Measurements from ENCODE around the gene SMLR1. TPM values are rescaled to one million over a fixed set of nuclear protein-coding genes. Genes with fewer than 3 reads are reported as not detected.
"Not testable (repeated sequence)": the region's sequence is repeated elsewhere in the genome, so short reads cannot be mapped to it uniquely, and the experiment has no call there.

The SMLR1 gene
- not detected in 2 replicates for total RNA-seq

DNA sequence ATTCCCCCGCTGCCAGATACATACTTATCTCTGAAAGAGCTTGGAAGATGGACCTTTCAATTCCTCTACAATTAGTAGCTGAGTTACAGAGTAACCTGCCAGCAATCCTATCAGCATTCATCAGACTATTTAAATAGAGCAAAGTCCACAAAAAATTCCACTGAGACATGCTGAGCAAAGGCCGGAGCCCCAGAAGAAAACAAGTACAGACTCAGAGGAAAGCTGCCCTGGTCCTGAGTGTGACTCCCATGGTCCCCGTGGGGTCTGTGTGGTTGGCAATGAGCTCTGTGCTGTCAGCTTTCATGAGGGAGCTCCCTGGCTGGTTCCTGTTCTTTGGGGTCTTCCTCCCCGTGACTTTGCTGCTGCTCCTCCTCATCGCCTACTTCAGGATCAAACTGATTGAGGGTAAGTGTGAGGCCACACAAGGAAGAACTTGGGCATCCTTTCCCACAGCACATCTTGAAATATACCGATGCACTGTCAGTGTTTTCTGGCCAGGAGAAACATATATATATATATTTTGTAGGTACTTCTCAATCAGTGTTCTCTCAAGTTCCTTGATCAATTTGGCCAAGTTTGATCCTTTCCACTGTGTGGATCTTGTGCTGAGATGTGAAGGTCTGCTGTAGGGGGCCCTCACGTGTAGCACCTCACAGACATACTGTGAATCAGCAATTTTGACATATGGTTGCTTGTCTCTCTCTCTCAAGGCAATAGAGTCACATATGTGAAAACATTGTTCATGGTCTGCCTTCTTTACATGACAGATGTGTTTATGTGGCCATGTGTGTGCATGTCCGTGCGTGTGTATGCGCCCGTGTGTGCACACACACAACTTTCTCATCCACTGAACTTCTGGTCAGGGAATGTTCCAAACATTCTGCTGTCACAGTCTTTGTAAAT lies at the start of gene SMLR1:
Gene SMLR1 (plus strand): TSS at position 160 of the 903 bp plus-strand sequence. CDS start 8 bp downstream, at position 168.
- intact Hi-C loops (cut with micrococcal nuclease), result no loop called here

DNA sequence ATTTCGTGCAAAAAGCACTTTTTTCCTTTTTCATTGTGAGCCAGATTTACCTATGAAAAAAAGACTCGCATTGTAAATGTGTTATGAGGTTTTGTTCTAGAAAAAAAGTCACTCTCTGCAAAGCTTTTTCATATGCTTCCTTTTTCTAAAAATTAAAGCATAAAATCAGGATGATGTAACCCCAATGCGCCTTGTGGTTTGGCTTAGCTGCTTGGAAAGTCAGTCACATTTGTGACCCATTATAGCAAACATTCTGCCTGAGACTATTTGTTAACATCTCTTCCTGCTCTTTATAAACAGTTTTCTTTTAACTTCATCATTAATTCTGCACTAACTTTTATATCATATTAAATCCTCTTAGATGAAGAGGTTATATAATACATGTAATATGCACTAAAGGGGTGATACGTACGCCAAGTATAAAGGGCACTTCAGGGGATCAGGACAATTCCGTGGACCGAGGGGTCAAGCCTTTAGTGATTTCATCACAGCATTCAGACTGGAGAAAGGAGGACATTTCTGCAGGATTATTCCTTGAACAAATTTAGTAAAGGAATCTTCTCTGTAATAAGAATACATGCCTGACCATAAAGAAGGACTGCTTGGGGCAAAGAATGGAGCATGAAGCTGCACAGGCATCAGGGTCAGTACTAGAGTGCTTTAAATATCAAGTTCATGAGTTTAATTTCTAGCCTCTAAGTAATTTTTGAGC lies 48.1 kb upstream of the SMLR1 start:
- intact Hi-C loops (cut with micrococcal nuclease), result no loop called here

DNA sequence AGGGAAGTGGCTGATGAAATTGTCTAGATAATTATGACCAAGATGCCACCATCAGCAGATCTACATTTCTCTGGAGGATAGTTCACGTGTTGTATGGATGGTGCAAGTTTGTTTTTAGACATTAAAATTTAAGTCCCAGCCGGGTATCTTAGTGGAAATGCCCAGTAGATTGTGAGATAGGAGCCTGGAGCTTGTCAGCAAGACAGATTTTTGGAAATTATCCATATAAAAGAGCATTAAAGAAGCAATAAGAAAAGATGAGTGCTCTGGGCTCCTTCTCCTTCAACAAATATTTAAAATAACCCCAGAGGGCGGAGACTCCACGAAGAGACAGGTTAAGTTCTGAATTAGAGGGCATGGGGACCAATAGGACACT lies 47.6 kb upstream of the SMLR1 start:
- intact Hi-C loops (cut with micrococcal nuclease), result no loop called here

DNA sequence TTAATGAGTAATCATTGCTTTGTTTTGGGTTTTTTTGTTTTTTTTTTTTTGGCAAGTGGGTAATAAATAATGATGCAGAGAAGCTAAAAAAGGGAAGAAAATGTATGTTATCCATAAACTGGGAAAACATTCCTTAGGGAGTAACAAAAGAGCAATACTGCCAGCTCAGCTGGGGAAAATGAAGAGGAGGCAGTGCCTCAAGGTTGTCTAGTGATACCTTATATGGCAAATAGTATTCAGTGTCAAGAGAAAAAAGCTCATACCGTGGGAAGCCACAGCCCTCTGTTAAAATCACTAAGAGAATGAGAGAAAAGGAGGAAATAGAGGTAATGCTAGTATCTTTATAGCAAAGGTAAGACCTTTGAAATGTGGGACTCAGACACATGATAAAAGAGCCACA lies 47.1 kb upstream of the SMLR1 start:
- intact Hi-C loops (cut with micrococcal nuclease), result no loop called here

DNA sequence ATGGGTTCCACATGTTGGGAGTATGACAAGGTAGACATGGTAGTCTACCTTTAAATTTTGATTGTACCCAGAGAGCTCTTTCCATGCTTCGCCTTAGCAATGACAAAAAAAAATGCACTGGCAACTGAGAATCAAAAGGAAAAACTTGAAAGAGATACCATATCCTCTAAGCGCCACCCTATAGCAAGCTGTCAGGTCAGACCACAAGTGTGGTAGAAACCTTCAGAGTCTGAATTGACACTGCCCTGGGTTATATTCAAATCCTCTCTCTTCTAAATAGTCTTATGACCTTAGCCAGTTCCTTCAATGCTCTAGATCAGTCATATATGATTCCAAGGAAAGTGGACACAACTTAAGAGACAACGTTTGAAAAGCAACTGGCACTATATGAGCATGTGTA lies 45.6 kb upstream of the SMLR1 start:
- intact Hi-C loops (cut with micrococcal nuclease), result no loop called here

DNA sequence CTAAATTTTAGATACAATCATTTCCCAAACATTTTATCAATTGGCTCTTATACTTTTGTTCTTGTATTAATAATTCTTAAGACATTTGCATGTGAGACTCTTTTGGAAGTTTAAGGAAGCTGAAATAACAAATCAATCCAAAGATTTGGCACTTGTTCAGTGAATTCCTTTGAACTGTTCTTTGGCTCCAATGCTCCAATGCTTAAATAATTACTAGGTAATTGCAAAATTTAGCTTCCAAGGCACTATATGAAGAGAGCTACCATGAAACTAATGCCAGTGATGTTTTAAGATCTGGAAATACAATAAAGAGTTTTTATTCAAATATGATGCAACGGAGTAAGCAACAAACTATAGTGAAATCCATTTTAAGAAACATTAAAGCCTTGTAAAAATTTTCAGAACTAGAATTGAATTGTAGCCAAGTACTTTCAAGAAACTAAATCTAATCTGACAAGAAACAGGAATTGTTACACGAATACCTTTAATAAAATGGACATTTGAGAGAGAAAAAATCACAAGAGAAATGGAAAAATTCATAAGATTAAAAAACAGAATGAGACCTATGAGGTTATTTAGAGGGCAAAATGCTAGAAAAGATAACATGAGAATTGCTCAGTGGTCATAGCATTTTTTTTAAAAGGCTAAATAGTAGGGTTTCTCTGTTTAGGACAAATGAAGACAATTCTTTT lies 43.6 kb upstream of the SMLR1 start:
- intact Hi-C loops (cut with micrococcal nuclease), result no loop called here

DNA sequence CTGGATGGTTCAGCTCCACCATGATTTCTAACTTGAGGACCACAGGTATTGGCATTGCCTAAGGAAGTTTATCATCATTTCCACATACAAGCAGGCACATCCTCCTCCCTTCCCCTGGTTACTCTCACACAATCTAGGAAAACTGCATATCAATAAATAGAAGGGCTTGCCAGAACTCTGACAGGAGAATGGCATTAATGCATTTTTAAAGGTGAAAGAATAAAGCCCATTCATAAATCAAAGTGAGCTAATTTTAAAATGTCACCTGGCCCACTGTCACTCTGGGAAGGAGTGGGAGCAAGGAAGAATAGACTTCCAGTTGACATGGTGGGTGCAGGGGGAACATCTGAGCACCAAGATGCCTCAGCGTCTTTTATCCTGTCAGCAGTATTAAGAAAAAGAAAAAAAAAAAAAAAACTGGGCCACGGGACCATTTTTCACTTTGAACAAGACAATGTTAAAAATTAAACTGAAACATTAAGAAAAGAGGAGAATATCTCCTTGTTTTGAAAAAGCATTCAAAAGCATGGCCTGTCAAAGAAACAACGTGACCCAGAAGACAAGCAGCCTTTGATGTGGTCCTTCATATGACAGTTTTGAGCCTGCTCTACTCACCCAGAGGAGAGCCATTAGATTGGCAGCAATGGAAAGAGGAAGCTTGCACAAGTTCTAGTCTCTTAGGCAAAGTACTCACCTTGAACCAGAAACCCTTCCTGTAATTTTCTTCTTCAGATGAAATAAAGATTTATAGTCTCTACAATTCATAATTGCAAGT lies 39.3 kb upstream of the SMLR1 start:
- intact Hi-C loops (cut with micrococcal nuclease), result no loop called here

DNA sequence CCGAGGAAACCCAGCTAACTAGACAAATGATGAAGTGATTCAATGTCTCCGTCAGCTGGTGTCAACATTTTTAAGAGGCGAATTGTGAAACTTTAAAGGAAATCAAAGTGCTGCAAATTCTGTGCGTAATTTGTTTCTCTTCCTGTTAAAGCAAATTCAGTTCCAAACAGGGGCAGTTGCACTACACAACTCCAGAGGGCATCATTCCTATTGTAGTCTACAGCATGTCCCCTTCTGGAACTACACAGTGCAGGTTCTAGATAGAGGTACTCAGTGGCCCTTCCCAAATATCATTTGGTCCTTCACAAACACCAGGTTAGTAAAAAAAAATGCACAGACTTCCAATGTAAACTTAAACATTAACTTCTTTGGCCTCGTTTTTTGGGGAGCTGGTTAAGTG lies 38.3 kb upstream of the SMLR1 start:
- intact Hi-C loops (cut with micrococcal nuclease), result no loop called here

DNA sequence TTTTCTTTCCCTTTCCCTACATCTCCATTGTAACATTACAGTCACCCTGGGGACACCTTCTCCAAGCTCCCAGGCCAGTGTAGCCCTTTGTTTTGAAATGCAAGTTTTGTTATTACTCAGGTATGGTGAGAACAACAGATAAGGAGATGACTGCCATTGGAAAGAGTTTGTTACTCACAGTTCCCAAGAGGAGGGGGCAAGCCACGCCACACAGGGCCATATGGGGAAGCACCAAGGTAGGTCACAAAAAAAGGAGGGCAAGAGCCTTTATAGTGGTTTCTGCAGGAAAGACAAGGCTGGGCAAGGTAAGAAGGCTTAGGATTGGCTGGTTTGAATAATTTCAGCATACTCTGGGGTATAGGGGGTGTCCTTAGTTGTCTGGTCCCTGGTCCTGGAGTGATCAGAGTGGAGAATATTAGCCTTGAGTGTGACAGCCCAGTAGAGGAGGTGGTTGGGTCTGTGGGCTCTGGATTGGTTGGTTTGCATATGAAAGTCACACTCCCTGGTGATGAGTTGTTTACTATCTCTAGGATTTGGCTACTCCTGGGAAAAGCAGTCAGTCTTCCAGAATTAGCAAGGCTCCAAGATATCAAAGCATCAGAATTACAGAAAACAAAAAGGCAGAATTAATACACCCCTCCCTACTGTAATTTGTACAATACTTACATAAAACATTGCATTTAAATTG lies 33.1 kb upstream of the SMLR1 start:
- intact Hi-C loops (cut with micrococcal nuclease), result no loop called here

DNA sequence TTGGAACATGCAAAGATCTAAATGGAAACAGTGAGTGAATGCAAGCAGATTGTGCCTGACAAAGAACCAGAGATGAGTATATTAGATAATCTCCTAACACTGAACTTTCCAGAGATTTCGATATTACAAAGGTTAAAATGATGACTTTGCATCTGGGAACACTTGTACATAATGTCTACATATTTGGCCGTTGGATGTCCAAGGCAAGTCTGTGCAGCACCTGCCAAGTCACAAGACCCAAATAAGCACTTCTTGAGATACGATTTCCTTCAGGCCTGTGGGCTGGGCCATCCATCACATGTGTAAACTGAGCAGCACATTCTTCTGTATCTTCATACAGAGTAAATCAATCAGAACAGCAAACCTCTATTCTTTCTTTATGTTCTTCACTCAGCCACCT lies 32.5 kb upstream of the SMLR1 start:
- intact Hi-C loops (cut with micrococcal nuclease), result no loop called here

DNA sequence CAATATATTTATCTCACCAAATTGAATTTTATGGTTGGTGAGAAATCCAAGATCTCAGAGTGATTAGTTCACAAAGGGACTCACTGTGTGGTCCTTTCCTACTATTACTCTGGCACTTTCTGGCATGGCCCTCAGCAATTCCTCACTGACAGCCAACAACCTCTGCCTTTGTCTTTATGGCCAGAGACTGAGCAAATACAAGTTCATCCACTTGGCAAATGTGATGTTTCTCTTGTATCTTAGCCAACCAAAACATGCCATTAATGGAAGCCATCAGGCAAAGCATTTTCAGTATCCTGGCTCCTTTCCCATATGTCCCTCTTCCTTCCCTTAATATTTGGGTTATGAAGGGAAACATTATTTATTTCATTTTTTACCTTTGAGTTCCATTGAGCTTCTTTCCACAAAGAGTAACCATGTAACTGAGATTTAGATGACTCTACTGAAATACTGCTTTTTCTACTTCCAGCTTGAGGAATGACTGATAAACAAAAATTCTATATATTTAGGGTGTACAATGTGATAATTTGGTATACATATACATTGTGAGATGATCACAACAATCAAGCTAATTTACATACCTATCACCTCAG lies 30.8 kb upstream of the SMLR1 start:
- intact Hi-C loops (cut with micrococcal nuclease), result no loop called here

DNA sequence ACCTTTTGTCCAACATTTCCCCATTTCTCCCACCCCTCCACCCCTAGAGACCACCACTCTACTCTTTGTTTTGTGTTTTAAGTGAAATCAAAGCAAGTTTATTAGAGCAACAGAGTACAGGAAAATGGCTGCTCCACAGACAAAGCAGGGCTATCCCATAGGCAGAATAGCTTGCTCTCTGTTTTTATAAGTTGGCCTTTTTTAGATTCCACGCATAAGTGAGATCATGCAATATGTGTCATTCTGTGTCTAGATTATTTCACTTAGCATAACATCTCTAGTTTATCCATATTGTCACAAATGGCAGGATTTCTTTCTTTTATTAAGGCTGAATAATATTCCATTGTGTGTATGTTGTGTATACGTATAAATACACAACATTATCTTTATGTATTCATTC lies 30.1 kb upstream of the SMLR1 start:
- intact Hi-C loops (cut with micrococcal nuclease), result no loop called here

DNA sequence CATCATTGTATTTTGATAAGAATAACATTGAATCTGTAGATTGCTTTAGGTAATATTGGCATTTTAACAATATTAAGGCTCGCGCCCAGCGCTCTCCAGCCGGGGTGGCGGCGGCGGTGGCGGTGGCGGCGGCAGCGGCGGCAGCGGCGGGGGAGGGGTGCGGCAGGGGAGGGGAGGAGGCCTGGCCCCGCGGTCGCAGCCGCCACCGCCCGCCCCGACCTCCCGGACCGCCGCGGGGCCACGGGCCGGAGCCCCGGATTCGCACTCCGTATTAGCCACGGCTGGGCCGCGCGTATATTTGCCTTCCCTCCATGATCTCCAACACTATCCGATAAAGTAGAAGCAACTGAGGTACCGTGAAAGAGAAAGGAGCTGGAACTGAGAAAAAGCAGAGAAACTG lies 25.8 kb upstream of the SMLR1 start:
- intact Hi-C loops (cut with micrococcal nuclease), result not testable (repeated sequence)

DNA sequence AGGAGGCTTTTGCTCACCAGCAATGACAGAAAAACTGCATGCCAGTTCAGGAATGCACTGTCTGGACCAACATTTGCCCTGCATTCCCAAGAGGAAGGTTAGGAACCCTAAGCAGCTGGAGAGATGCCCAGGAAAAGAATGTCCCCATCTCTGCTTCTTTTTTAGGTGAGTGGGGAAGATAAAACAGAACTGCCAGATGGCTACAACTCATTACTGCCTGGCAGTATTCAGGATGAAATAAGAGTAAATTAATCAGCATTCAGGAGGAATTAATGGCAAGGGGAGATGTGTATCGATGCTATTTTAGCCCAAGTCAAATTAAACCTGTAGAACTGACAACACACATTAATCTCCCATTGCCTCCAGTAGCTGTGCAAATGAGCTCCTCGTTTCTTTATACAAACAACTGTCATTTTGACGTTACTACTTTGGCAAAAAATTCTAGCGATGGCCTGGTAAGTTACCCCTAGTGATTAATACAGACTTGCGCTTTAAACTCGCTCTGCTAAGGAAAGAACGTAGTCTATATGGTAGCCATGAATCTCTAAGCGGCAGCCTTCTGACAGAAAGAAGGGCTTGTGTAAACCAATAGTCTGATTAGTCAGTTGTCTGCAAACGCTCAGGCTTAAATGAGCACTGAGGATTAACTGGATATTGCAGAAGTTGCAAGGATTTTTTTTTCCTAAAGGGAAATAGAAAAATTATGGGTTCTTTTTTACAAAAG lies 16.7 kb upstream of the SMLR1 start:
- intact Hi-C loops (cut with micrococcal nuclease), result no loop called here

DNA sequence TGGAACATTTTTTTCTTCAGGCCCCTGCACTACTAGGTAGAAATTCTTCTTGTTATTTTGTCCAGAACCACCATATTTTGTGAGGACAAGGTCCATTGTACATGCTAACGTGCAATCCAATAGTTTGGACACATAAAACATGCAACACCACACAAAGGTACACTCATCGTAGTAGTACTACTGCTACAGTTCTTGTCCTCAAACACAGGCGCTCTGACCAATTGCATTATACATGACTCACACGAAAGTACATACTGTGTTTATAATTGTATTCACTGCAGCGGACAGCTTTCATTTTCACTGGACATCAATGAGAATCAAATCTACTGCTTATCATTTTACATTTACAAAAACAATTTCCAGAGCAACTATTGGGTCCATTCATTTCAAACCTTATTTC lies 15.3 kb upstream of the SMLR1 start:
- intact Hi-C loops (cut with micrococcal nuclease), result no loop called here

DNA sequence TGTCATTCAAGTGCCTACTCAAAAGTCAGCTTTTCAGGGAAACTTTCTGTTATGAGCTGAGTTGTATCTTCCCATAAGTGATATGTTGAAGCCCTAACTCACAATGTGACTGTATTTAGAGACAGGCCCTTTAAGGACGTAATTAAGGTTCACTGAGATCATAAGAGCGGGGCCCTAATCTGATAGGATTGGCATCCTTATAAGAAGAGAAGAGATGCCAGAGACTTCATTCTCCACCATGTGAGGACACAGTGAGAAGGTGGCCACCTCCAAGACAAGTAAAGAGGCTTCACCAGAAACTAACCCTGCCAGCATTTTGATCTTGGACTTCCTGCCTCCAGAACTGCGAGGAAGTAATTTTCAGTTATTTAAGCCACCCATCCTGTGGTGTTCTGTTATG lies 12.7 kb upstream of the SMLR1 start:
- intact Hi-C loops (cut with micrococcal nuclease), result no loop called here

DNA sequence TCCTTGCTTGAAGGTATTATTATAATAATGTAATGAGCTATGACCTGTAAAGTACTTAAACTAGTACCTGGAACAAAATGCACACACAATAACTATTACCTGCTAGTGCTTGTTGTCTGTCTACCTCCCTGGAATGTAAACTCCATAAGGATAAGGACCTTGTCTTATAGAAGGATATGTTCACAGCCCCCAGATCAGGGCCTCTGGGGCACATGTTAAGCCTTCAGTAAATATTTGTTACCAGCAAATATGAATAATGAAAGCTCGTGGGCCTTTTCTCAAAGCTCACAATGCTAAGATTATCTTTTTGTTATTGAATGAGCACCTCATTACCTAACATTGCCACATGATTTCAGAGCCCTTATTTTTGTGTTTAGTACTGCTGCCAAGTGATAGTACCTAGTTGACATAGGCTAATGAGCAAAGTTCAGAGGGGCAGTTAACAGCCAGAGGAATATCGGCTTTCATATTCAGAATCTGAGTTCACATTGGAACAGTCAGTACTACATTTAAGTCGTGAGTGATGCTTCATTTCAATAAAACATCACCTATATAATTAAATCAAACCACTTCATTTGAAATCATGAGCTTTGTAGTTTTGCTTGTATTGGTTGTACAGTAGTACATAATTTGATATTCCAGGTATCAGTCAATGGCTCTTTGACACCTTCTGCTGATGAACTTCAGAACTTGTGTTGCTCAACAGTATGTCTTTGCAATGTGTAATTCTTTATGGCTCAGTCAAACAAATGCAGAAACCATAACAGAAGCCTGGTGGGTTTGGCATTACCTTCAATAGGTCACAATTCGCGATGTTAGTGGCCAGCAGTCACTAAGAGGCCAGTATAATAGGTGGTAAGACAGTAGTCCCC lies 11.8 kb upstream of the SMLR1 start:
- intact Hi-C loops (cut with micrococcal nuclease), result no loop called here

DNA sequence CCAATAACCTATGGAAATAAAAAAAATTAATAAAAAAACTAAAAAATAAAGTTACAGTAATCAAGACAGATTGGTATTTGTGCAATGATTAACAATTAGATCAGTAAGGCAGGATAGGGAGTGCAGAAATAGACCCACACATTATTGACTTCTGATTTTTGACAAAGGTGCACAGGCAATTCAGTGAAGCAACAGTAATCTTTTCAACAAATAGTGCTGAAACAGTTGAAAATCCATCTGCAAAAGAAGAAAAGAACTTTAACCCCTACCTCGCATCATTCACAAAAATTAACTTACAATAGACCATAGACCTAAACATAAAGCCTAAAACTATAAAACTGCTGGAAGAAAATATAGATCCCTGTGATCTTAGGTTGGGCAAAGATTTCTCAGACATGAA lies 4.5 kb upstream of the SMLR1 start:
- intact Hi-C loops (cut with micrococcal nuclease), result no loop called here

Data from T-helper 1 cell treated with Interleukin-12 subunit alpha and Interleukin-12 subunit beta and Interleukin-4 antibody, amounts not matched to agents 30 ng/mL and 1 ng/mL, for 36 hours (primary cell).